ENCODE results near the gene HRH1.

DNA sequence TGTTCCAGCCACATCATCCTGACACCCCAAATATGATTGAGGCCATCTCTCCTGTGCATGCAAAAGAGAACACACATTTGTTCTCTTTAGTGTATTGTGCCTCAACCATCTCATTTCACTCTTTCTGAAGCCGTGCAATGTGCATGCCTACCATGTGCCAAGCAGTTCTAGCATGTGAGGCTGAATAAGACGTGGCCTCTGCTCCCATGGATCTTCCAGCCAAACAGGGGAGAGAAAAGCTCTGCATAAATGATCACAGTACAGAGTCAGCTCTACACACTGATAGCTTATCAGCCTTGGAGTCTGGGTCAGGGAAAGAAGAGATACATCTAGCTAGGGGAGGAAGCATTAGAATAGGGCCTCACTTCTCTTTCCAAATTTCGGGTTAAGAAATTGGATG is 69.7 kb downstream of the HRH1 start:
- TF ChIP-seq POLR2AphosphoS5 (IDR thresholded peaks at IDR 0.05; ENCODE audit: low read depth, low read length) = no peak
- TF ChIP-seq POLR2A (IDR thresholded peaks at IDR 0.05; ENCODE audit: low read depth, low read length) = no peak
- TF ChIP-seq SPI1 (IDR thresholded peaks at IDR 0.05; ENCODE audit: low read depth, low read length) = no peak
